ENCODE data around the gene ZBTB7C.

- TF ChIP-seq BCL3 (IDR thresholded peaks at IDR 0.05) (no peak), TFCP2L1 (CRISPR knock-in tag; IDR thresholded peaks at IDR 0.05) (no peak), EP300 (IDR thresholded peaks at IDR 0.05) (no peak), ESRRA (IDR thresholded peaks at IDR 0.05; ENCODE audit: borderline replicate concordance, low read length) (no peak)
Observed at GRCh38 chr18:48122816-48123215, 286.4 kb downstream of the ZBTB7C start.

Measured in A549 (cell line).